K562 (cell line): Measurements from ENCODE around the gene NEB. TPM values are rescaled to one million over a fixed set of nuclear protein-coding genes. Genes with fewer than 3 reads are reported as not detected.
A peak's percentile ranks its signal among the peaks of the same experiment; 100 is the strongest.

Source experiments
- ATAC-seq: fragments of 200-7000 bp; cut with Tn5 transposase; 3 replicates; pipeline ENCODE4 v1.9.1; 2020; ENCODE audit warnings: moderate library complexity
- BruUV-seq: library from RNA; stranded (reverse); fragments of 400-500 nt; replicated peaks from 2 replicates; lab custom pipeline; 2021; lab: Mats Ljungman, UMichigan
- CTCF ChIA-PET: fragments of 300-600 bp; formaldehyde crosslinking; extraction: SDS; loops from one replicate; lab custom pipeline; 2021; ENCODE audit warnings: low intra/inter-chr PET ratio; lab: Yijun Ruan, JAX
- POLR2A ChIA-PET: fragments of 300-600, 350-650 bp; sonication (Branson Sonifier 250); formaldehyde crosslinking; extraction: SDS; loops from one replicate; lab custom pipeline; 2021; ENCODE audit warnings: antibody characterized with exemption, inconsistent platforms; lab: Yijun Ruan, JAX
- DNase-seq, 4 experiments: peaks; one replicate each; pipeline versions ENCODE4 v3.0.0 to v3.0.0-alpha.2; 2011 to 2018; ENCODE audit warnings: low spot score in 3 of 4, mixed read lengths in 3 of 4; ENCODE audit errors: extremely low read depth in 1 of 4
- FAIRE-seq: peaks from 2 replicates; lab custom pipeline; 2011; peaks lifted over from hg19 to GRCh38; lab: Jason Lieb, UNC
- H2AFZ ChIP-seq: 2 replicates; pipeline ENCODE4 v1.6.0; 2011; ENCODE audit warnings: low read depth, low read length, control low read depth, inconsistent platforms
- H3K27ac ChIP-seq: fragments of 200-600 bp; 3 replicates; pipeline ENCODE4 v1.8.0; 2011; ENCODE audit warnings: low read depth, mild to moderate bottlenecking, control low read depth, inconsistent platforms, low read length, moderate library complexity, mixed read lengths; ENCODE audit errors: extremely low read depth
- H3K27me3 ChIP-seq, 2 experiments: fragments of 300-600 bp in 1 of 2; 2 replicates in 1 of 2; 3 replicates in 1 of 2; pipeline versions ENCODE4 v1.6.0 to v1.8.0; 2011; ENCODE audit warnings: inconsistent platforms in 2 of 2, low read length in 2 of 2, mild to moderate bottlenecking in 1 of 2, mixed read lengths in 1 of 2, moderate library complexity in 1 of 2; ENCODE audit not compliant: control insufficient read depth in 2 of 2, insufficient read depth in 2 of 2
- H3K36me3 ChIP-seq: fragments of 300-600 bp; 3 replicates; pipeline ENCODE4 v1.8.0; 2011; ENCODE audit warnings: mild to moderate bottlenecking, low read length, inconsistent platforms; ENCODE audit not compliant: control insufficient read depth, insufficient read depth
- H3K4me1 ChIP-seq, 2 experiments: fragments of 200-600 bp in 1 of 2; replicated peaks in 1 of 2; 2 replicates in 1 of 2; 3 replicates in 1 of 2; pipeline versions ENCODE4 v1.5.1 to v1.8.0; 2011; ENCODE audit warnings: inconsistent platforms in 2 of 2, low read length in 2 of 2, mild to moderate bottlenecking in 1 of 2, mixed read lengths in 1 of 2, moderate library complexity in 1 of 2; ENCODE audit not compliant: control insufficient read depth in 2 of 2, insufficient read depth in 2 of 2
- H3K4me2 ChIP-seq: 2 replicates; pipeline ENCODE4 v1.6.1; 2011; ENCODE audit warnings: low read length, control low read depth, inconsistent platforms, mixed read lengths; ENCODE audit not compliant: insufficient read depth
- H3K4me3 ChIP-seq: fragments of 200-600 bp; sonication (generic), shearing (Covaris generic); 2 replicates; pipeline ENCODE4 v1.5.1; 2016; ENCODE audit warnings: control low read depth, inconsistent platforms
- H3K79me2 ChIP-seq: fragments of 200-600 bp; 3 replicates; pipeline ENCODE4 v1.8.0; 2011; ENCODE audit warnings: low read length, inconsistent platforms; ENCODE audit not compliant: control insufficient read depth, insufficient read depth
- H3K9ac ChIP-seq, 2 experiments: 2 replicates each; pipeline versions ENCODE4 v1.6.0 to v1.6.1; 2011; ENCODE audit warnings: low read depth in 2 of 2, low read length in 2 of 2, control low read depth in 1 of 2, inconsistent platforms in 1 of 2, mild to moderate bottlenecking in 1 of 2, mixed read lengths in 1 of 2; ENCODE audit not compliant: insufficient read depth in 1 of 2
- H3K9me1 ChIP-seq: one replicate; pipeline ENCODE4 v1.6.0; 2011; ENCODE audit warnings: inconsistent platforms, mild to moderate bottlenecking, low read length, moderate library complexity; ENCODE audit not compliant: control insufficient read depth, insufficient read depth
- H3K9me3 ChIP-seq: replicated peaks from 2 replicates; pipeline ENCODE4 v1.5.1; 2011; ENCODE audit warnings: low read depth, low read length, inconsistent platforms; ENCODE audit not compliant: control insufficient read depth, insufficient read depth
- H4K20me1 ChIP-seq: replicated peaks from 2 replicates; pipeline ENCODE4 v1.6.1; 2011; ENCODE audit warnings: low read length, inconsistent platforms, mixed read lengths; ENCODE audit not compliant: control insufficient read depth, insufficient read depth
- U2AF1 ChIP-seq: fragments of 200-400 bp; formaldehyde crosslinking; optimal IDR thresholded peaks from 2 replicates; pipeline ENCODE3; 2017; ENCODE audit warnings: mild to moderate bottlenecking, low read depth, low read length, moderate library complexity
- USF1 ChIP-seq: sonication (generic); formaldehyde crosslinking; IDR thresholded peaks from 2 replicates; pipeline ENCODE4 v1.9.0; 2022; ENCODE audit warnings: mild to moderate bottlenecking, missing genetic modification reagents
- ZNF518B ChIP-seq: fragments of 250-450 bp; sonication (Bioruptor Pico); IDR thresholded peaks from 2 replicates; pipeline ENCODE4 v1.5.0; 2021; ENCODE audit warnings: mild to moderate bottlenecking, moderate library complexity
- WGBS: fragments of 100-300 bp; shearing (Covaris generic); methylation state at CpG from one replicate; pipeline ENCODE4 v1.1.6; 2016; ENCODE audit warnings: low coverage, mixed read lengths; ENCODE audit not compliant: insufficient coverage; ENCODE audit errors: missing lambda C conversion rate; 5-methylcytosine and 5-hydroxymethylcytosine counted together
- in situ Hi-C: fragments of 300-500 bp; cut with MboI; formaldehyde crosslinking; loops from 4 replicates; pipeline ENCODE4 v1.15.0; 2018; ENCODE audit warnings: inconsistent platforms, mixed read lengths
- intact Hi-C: fragments of 100-400 bp; cut with micrococcal nuclease; formaldehyde crosslinking; loops from 2 replicates; pipeline ENCODE4 v1.14.2; 2022
- polyA plus RNA-seq, 8 experiments: library from polyadenylated mRNA; depleted of rRNA in 4 of 8; stranded (reverse) in 5 of 8; unstranded in 3 of 8; fragments of >200 nt; fragmentation: Nextera tagmentation in 2 of 8; fragmentation: Illumina TruSeq in 1 of 8; extraction: Ambion mirVana in 2 of 8; extraction: Trizol in 1 of 8; gene quantifications; 2 replicates each; pipeline versions ENCODE4 v1.2.1 to v1.2.3, GENCODE V29; 2011 to 2014; ENCODE audit warnings: inconsistent platforms in 1 of 8, missing spikeins in 1 of 8
- total RNA-seq, 7 experiments: library from RNA; depleted of rRNA in 6 of 7; stranded (reverse); fragments of >200 nt in 6 of 7; fragmentation: Illumina TruSeq in 2 of 7; extraction: Trizol in 2 of 7; gene quantifications; 2 replicates each; pipeline versions ENCODE4 v1.2.1 to v1.2.3, GENCODE V29; 2011 to 2021; ENCODE audit warnings: low replicate concordance in 1 of 7
- TF ChIP-seq, protein P1 (sequence below): sonication (generic); formaldehyde crosslinking; IDR thresholded peaks from 2 replicates; pipeline ENCODE4 v1.8.1; 2023; ENCODE audit warnings: mild to moderate bottlenecking, missing genetic modification reagents
- TF ChIP-seq, protein P2 (sequence below), 2 experiments: IDR thresholded peaks; 2 replicates each; pipeline ENCODE4 v1.6.1; 2011; ENCODE audit warnings: borderline replicate concordance in 1 of 2, control low read depth in 1 of 2, low read depth in 1 of 2, low read length in 1 of 2, mild to moderate bottlenecking in 1 of 2, mixed read lengths in 1 of 2, moderate library complexity in 1 of 2; ENCODE audit not compliant: insufficient read depth in 1 of 2, insufficient read length in 1 of 2, poor library complexity in 1 of 2, severe bottlenecking in 1 of 2; ENCODE audit errors: extremely low read depth in 1 of 2
- TF ChIP-seq, protein P3 (sequence below): sonication (generic); formaldehyde crosslinking; IDR thresholded peaks from 2 replicates; pipeline ENCODE4 v1.8.1; 2023; ENCODE audit warnings: missing genetic modification reagents, mild to moderate bottlenecking, borderline replicate concordance

NEB gene
- total and polyA plus RNA-seq, 9 of the 15 experiments (the other 6 are each of a cell fraction or from before 2014, with no cell fraction given): 1.7 to 3.8 (median 2.9) TPM

- H3K4me2 ChIP-seq: peak overlapping the region; percentile 36; the same call in 1 of the 2 replicates
- H4K20me1 ChIP-seq: no peaks in the 10 kb centered on the region
- no peak for FAIRE-seq
- peak overlapping the region; percentile 78 for H3K27ac ChIP-seq
- H3K27me3 ChIP-seq: no peaks in the 10 kb centered on the region
- DNase-seq: no peak
- ATAC-seq: peak; percentile 10
- 69% methylated on average over 10 of the region's 10 CpGs for WGBS
- H3K9me1 ChIP-seq: peaks cover 5% of the 10 kb centered on the region
- no peaks in the 10 kb centered on the region for H3K79me2 ChIP-seq
- no peak overlapping the region for H3K4me3 ChIP-seq
- BruUV-seq: no TSS peak
- POLR2A ChIA-PET: interaction anchor here (0.5 to 3.6 kb wide), 8 partner anchors 10 to 1259 kb away, joined by 3 to 16 read pairs (median 3); no protein-coding TSS in a partner anchor
- H3K9ac ChIP-seq: peak overlapping the region; percentile 45 to 58; a peak in 3 of 4 replicates
- no peaks in the 10 kb centered on the region; the same call in 2 of the 3 replicates for H3K36me3 ChIP-seq
- H3K9me3 ChIP-seq: no peaks in the 10 kb centered on the region
- H2AFZ ChIP-seq: peak overlapping the region; percentile 78
- intact Hi-C loops (no loop called here), in situ Hi-C loops (no loop called here)
- H3K4me1 ChIP-seq: peaks cover 16 to 54% of the 10 kb centered on the region in 2 experiments
- CTCF ChIA-PET: no interaction called here
- TF ChIP-seq, protein P1, sequence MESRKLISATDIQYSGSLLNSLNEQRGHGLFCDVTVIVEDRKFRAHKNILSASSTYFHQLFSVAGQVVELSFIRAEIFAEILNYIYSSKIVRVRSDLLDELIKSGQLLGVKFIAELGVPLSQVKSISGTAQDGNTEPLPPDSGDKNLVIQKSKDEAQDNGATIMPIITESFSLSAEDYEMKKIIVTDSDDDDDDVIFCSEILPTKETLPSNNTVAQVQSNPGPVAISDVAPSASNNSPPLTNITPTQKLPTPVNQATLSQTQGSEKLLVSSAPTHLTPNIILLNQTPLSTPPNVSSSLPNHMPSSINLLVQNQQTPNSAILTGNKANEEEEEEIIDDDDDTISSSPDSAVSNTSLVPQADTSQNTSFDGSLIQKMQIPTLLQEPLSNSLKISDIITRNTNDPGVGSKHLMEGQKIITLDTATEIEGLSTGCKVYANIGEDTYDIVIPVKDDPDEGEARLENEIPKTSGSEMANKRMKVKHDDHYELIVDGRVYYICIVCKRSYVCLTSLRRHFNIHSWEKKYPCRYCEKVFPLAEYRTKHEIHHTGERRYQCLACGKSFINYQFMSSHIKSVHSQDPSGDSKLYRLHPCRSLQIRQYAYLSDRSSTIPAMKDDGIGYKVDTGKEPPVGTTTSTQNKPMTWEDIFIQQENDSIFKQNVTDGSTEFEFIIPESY (CRISPR knock-in tag): peak; percentile 1; the same call in 1 of the 2 replicates
- TF ChIP-seq, protein P2, sequence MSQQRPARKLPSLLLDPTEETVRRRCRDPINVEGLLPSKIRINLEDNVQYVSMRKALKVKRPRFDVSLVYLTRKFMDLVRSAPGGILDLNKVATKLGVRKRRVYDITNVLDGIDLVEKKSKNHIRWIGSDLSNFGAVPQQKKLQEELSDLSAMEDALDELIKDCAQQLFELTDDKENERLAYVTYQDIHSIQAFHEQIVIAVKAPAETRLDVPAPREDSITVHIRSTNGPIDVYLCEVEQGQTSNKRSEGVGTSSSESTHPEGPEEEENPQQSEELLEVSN (IDR thresholded peaks at IDR 0.05; ENCODE audit: borderline replicate concordance in 1 of 2, extremely low read depth in 1 of 2, insufficient read depth in 1 of 2, insufficient read length in 1 of 2, low read depth in 1 of 2, low read length in 1 of 2, poor library complexity in 1 of 2, severe bottlenecking in 1 of 2): peak in 1 of 2 experiments; percentile 11
- TF ChIP-seq ZNF518B (CRISPR knock-in tag): no peak
- TF ChIP-seq U2AF1: no peak
- no peak for TF ChIP-seq USF1 (CRISPR knock-in tag)
- TF ChIP-seq, protein P3, sequence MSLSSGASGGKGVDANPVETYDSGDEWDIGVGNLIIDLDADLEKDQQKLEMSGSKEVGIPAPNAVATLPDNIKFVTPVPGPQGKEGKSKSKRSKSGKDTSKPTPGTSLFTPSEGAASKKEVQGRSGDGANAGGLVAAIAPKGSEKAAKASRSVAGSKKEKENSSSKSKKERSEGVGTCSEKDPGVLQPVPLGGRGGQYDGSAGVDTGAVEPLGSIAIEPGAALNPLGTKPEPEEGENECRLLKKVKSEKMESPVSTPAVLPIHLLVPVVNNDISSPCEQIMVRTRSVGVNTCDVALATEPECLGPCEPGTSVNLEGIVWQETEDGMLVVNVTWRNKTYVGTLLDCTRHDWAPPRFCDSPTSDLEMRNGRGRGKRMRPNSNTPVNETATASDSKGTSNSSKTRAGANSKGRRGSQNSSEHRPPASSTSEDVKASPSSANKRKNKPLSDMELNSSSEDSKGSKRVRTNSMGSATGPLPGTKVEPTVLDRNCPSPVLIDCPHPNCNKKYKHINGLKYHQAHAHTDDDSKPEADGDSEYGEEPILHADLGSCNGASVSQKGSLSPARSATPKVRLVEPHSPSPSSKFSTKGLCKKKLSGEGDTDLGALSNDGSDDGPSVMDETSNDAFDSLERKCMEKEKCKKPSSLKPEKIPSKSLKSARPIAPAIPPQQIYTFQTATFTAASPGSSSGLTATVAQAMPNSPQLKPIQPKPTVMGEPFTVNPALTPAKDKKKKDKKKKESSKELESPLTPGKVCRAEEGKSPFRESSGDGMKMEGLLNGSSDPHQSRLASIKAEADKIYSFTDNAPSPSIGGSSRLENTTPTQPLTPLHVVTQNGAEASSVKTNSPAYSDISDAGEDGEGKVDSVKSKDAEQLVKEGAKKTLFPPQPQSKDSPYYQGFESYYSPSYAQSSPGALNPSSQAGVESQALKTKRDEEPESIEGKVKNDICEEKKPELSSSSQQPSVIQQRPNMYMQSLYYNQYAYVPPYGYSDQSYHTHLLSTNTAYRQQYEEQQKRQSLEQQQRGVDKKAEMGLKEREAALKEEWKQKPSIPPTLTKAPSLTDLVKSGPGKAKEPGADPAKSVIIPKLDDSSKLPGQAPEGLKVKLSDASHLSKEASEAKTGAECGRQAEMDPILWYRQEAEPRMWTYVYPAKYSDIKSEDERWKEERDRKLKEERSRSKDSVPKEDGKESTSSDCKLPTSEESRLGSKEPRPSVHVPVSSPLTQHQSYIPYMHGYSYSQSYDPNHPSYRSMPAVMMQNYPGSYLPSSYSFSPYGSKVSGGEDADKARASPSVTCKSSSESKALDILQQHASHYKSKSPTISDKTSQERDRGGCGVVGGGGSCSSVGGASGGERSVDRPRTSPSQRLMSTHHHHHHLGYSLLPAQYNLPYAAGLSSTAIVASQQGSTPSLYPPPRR (CRISPR knock-in tag): no peak
Measured at GRCh38 chr2:151765760-151766410, 31.6 kb upstream of the NEB start.
